ENCODE measurements around the gene EPPIN.

EPPIN gene

GRCh38 chr20:45539382-45539781 is 7.8 kb downstream of the EPPIN start, which contains the start of gene WFDC6:
Gene WFDC6 (minus strand): TSS chr20:45539482. CDS start chr20:45539407, 75 bp downstream.
- DNase-seq (ENCODE audit: low read depth), result no peak
- no peak for TF ChIP-seq CTCF (IDR thresholded peaks at IDR 0.05; ENCODE audit: low read length, missing control alignments)
- H3K4me3 ChIP-seq (replicated peaks; ENCODE audit: low read depth, low read length), result no peak within 1 kb of the TSS

GRCh38 chr20:45538209-45538799 is 8.9 kb downstream of the EPPIN start:
- TF ChIP-seq CTCF (IDR thresholded peaks at IDR 0.05; ENCODE audit: low read length, missing control alignments), result no peak
- no peak overlapping the region for H3K4me3 ChIP-seq (replicated peaks; ENCODE audit: low read depth, low read length)
- no peak for DNase-seq (ENCODE audit: low read depth)

GRCh38 chr20:45527294-45527693 is 19.9 kb downstream of the EPPIN start:
- no peak for TF ChIP-seq CTCF (IDR thresholded peaks at IDR 0.05; ENCODE audit: low read length, missing control alignments)
- no peak for DNase-seq (ENCODE audit: low read depth)
- H3K4me3 ChIP-seq (replicated peaks; ENCODE audit: low read depth, low read length), result no peak overlapping the region

GRCh38 chr20:45523821-45524220 is 23.4 kb downstream of the EPPIN start:
- DNase-seq (ENCODE audit: low read depth), result no peak
- no peak overlapping the region for H3K4me3 ChIP-seq (replicated peaks; ENCODE audit: low read depth, low read length)
- no peak for TF ChIP-seq CTCF (IDR thresholded peaks at IDR 0.05; ENCODE audit: low read length, missing control alignments)

GRCh38 chr20:45518282-45518681 is 28.9 kb downstream of the EPPIN start:
- DNase-seq (ENCODE audit: low read depth), result no peak
- TF ChIP-seq CTCF (IDR thresholded peaks at IDR 0.05; ENCODE audit: low read length, missing control alignments), result no peak
- H3K4me3 ChIP-seq (replicated peaks; ENCODE audit: low read depth, low read length), result no peak overlapping the region

- H3K4me3 ChIP-seq (replicated peaks; ENCODE audit: low read depth, low read length), result no peak within 1 kb of the TSS
- DNase-seq (ENCODE audit: low read depth), result no peak
- no peak for TF ChIP-seq CTCF (IDR thresholded peaks at IDR 0.05; ENCODE audit: low read length, missing control alignments)
Observed at GRCh38 chr20:45515147-45515913, 31.9 kb downstream of the EPPIN start, which contains the start of gene SPINT3. Gene SPINT3 (minus strand): TSS chr20:45515622. CDS start chr20:45515608, 14 bp downstream.

Data from fibroblast of pulmonary artery (primary cell).